HCT116 (cell line): ENCODE measurements around the gene TBXA2R. TPM values are rescaled to one million over a fixed set of nuclear protein-coding genes. Genes with fewer than 3 reads are reported as not detected.

ENCODE experiments used
- ATAC-seq: fragments of 200-7000 bp; cut with Tn5 transposase; 2 replicates; pipeline ENCODE4 v1.9.1; 2020; ENCODE audit warnings: mild to moderate bottlenecking, moderate library complexity
- BruUV-seq: library from RNA; stranded (reverse); fragments of 400-500 nt; replicated peaks from 2 replicates; lab custom pipeline; 2021; lab: Mats Ljungman, UMichigan
- CTCF ChIA-PET: fragments of 300-600 bp; sonication (Branson Sonifier 250); formaldehyde crosslinking; loops from one replicate; lab custom pipeline; 2021; ENCODE audit warnings: antibody characterized with exemption; lab: Charles Lee
- POLR2A ChIA-PET: fragments of 300-600, 350-600 bp; sonication (Branson Sonifier 250); formaldehyde crosslinking; loops from one replicate; lab custom pipeline; 2021; ENCODE audit warnings: antibody characterized with exemption; lab: Charles Lee
- RAD21 ChIA-PET, 2 experiments: fragments of 300-600 bp; sonication (Branson Sonifier 250); formaldehyde crosslinking; loops; one replicate each; lab custom pipeline; 2023; ENCODE audit warnings: low total read pairs in 2 of 2; ENCODE audit not compliant: uncharacterized antibody in 2 of 2, unreplicated experiment in 2 of 2, low non-redundant PET in 1 of 2; lab: Charles Lee
- DNase-seq: peaks from one replicate; pipeline ENCODE4 v3.0.0-alpha.2; 2010; ENCODE audit warnings: low read depth, low spot score
- H2AFZ ChIP-seq: fragments of 200-600 bp; shearing (Covaris generic), sonication (generic); 2 replicates; pipeline ENCODE4 v1.6.1; 2017; ENCODE audit warnings: low read depth, mixed run types, mixed read lengths, antibody characterized with exemption, low read length; ENCODE audit not compliant: poor library complexity, severe bottlenecking
- H3K27ac ChIP-seq: 2 replicates; pipeline ENCODE4 v1.5.1; 2012; ENCODE audit warnings: low read depth, low read length
- H3K27me3 ChIP-seq: fragments of 200-600 bp; sonication (generic); 2 replicates; pipeline ENCODE4 v1.6.1; 2016; ENCODE audit warnings: mixed run types, low read length, mixed read lengths; ENCODE audit not compliant: insufficient read depth
- H3K36me3 ChIP-seq, 2 experiments: fragments of 200-500 bp in 1 of 2; fragments of 200-600 bp in 1 of 2; sonication (Bioruptor generic) in 1 of 2; sonication (generic) in 1 of 2; 2 replicates each; pipeline versions ENCODE4 v1.5.1 to v1.6.1; 2014 to 2016; ENCODE audit warnings: low read length in 2 of 2, inconsistent platforms in 1 of 2, mixed read lengths in 1 of 2, mixed run types in 1 of 2; ENCODE audit not compliant: insufficient read depth in 2 of 2, control insufficient read depth in 1 of 2
- H3K4me1 ChIP-seq, 2 experiments: fragments of 200-600 bp in 1 of 2; sonication (generic) in 1 of 2; 2 replicates each; pipeline versions ENCODE4 v1.5.1 to v1.6.1; 2012 to 2017; ENCODE audit warnings: low read length in 2 of 2, inconsistent platforms in 1 of 2, mild to moderate bottlenecking in 1 of 2, mixed read lengths in 1 of 2, mixed run types in 1 of 2, moderate library complexity in 1 of 2; ENCODE audit not compliant: insufficient read depth in 2 of 2, control insufficient read depth in 1 of 2
- H3K4me2 ChIP-seq: fragments of 200-600 bp; sonication (generic); 2 replicates; pipeline ENCODE4 v1.6.1; 2017; ENCODE audit warnings: mixed run types, low read length, mixed read lengths
- H3K4me3 ChIP-seq, 2 experiments: fragments of 200-600 bp in 1 of 2; sonication (generic) in 1 of 2; replicated peaks in 1 of 2; 2 replicates each; pipeline ENCODE4 v1.5.1; 2011 to 2016; ENCODE audit warnings: low read length in 2 of 2, control low read depth in 1 of 2, low read depth in 1 of 2, mild to moderate bottlenecking in 1 of 2, mixed read lengths in 1 of 2, mixed run types in 1 of 2
- H3K79me2 ChIP-seq: fragments of 200-600 bp; sonication (generic); 2 replicates; pipeline ENCODE4 v1.6.1; 2017; ENCODE audit warnings: mild to moderate bottlenecking, mixed run types, low read length, moderate library complexity, mixed read lengths; ENCODE audit not compliant: insufficient read depth
- H3K9ac ChIP-seq: fragments of 200-600 bp; sonication (generic); 2 replicates; pipeline ENCODE4 v1.6.1; 2016; ENCODE audit warnings: low read length, mixed read lengths
- H3K9me2 ChIP-seq: fragments of 200-600 bp; sonication (generic), shearing (Covaris generic); 2 replicates; pipeline ENCODE4 v1.6.1; 2017; ENCODE audit warnings: mixed run types, mild to moderate bottlenecking, moderate library complexity; ENCODE audit not compliant: insufficient read depth
- H3K9me3 ChIP-seq, 2 experiments: fragments of 200-500 bp in 1 of 2; fragments of 200-600 bp in 1 of 2; sonication (Bioruptor generic) in 1 of 2; sonication (generic) in 1 of 2; 2 replicates each; pipeline ENCODE4 v1.6.1; 2014 to 2017; ENCODE audit warnings: low read length in 2 of 2, mixed read lengths in 2 of 2, inconsistent platforms in 1 of 2, low read depth in 1 of 2, mild to moderate bottlenecking in 1 of 2, mixed run types in 1 of 2, moderate library complexity in 1 of 2; ENCODE audit not compliant: control insufficient read depth in 1 of 2, insufficient read depth in 1 of 2
- H4K20me1 ChIP-seq: fragments of 200-600 bp; sonication (generic), shearing (Covaris generic); 2 replicates; pipeline ENCODE4 v1.6.1; 2017; ENCODE audit warnings: mixed run types, mild to moderate bottlenecking, moderate library complexity; ENCODE audit not compliant: insufficient read depth
- ATF3 ChIP-seq: IDR thresholded peaks from 2 replicates; pipeline ENCODE4 v1.6.1; 2012
- EGR1 ChIP-seq: IDR thresholded peaks from 2 replicates; pipeline ENCODE4 v1.6.1; 2012; ENCODE audit warnings: low read depth
- EZH2 ChIP-seq: fragments of 200-600 bp; sonication (generic); IDR thresholded peaks from 2 replicates; pipeline ENCODE4 v1.6.1; 2017; ENCODE audit warnings: antibody characterized with exemption, mixed run types
- FOSL1 ChIP-seq: IDR thresholded peaks from 2 replicates; pipeline ENCODE4 v1.6.1; 2012; ENCODE audit warnings: low read depth
- SP1 ChIP-seq: IDR thresholded peaks from 2 replicates; pipeline ENCODE4 v1.6.1; 2012; ENCODE audit warnings: low read depth
- SRF ChIP-seq: IDR thresholded peaks from 2 replicates; pipeline ENCODE4 v1.6.1; 2012; ENCODE audit warnings: low read depth
- intact Hi-C: fragments of 100-400 bp; cut with micrococcal nuclease; formaldehyde crosslinking; loops from 2 replicates; pipeline ENCODE4 v1.10.0; 2022
- total RNA-seq: library from RNA; stranded (reverse); gene quantifications from one replicate; pipeline ENCODE4 v1.2.1, GENCODE V29; 2021; ENCODE audit not compliant: unreplicated experiment
- TF ChIP-seq, protein P1 (sequence below), 3 experiments: fragments of 200-600 bp in 1 of 3; sonication (generic) in 1 of 3; IDR thresholded peaks in 2 of 3; conservative IDR thresholded peaks in 1 of 3; 2 replicates each; pipeline ENCODE4 v1.5.1; 2012 to 2017; ENCODE audit warnings: low read depth in 2 of 3, low read length in 2 of 3, antibody characterized with exemption in 1 of 3, borderline replicate concordance in 1 of 3, control low read depth in 1 of 3, mild to moderate bottlenecking in 1 of 3, mixed read lengths in 1 of 3, mixed run types in 1 of 3, moderate library complexity in 1 of 3; ENCODE audit not compliant: insufficient read depth in 1 of 3

The TBXA2R gene
- total RNA-seq, 1 experiment from 2014 or later: 2.3 TPM

DNA sequence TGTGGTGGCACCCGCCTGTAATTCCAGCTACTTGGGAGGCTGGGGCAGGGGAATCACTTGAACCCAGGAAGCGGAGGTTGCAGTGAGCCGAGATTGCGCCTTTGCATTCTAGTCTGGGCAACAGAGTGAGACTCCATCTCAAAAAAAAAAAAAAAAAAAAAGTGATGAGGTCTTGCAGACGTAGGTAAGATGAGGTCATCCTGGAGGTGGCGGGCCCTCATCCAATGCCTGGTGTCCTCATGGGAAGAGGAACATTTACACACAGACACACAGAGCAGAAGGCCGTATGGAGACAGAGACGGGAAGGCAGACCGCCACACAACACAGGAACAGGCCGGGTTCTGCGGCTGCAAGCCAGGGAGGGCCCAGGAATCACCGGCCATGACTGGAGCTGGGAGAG, 15.5 kb upstream of the TBXA2R start (continued):
- TF ChIP-seq, protein P1, sequence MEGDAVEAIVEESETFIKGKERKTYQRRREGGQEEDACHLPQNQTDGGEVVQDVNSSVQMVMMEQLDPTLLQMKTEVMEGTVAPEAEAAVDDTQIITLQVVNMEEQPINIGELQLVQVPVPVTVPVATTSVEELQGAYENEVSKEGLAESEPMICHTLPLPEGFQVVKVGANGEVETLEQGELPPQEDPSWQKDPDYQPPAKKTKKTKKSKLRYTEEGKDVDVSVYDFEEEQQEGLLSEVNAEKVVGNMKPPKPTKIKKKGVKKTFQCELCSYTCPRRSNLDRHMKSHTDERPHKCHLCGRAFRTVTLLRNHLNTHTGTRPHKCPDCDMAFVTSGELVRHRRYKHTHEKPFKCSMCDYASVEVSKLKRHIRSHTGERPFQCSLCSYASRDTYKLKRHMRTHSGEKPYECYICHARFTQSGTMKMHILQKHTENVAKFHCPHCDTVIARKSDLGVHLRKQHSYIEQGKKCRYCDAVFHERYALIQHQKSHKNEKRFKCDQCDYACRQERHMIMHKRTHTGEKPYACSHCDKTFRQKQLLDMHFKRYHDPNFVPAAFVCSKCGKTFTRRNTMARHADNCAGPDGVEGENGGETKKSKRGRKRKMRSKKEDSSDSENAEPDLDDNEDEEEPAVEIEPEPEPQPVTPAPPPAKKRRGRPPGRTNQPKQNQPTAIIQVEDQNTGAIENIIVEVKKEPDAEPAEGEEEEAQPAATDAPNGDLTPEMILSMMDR (IDR thresholded peaks at IDR 0.05 in 2 of 3, conservative IDR thresholded peaks at IDR 0.05 in 1 of 3; ENCODE audit: borderline replicate concordance in 1 of 3, insufficient read depth in 1 of 3, low read depth in 2 of 3, low read length in 2 of 3): no peak

GRCh38 chr19:3621689-3622088, 15.0 kb upstream of the TBXA2R start:
- ChIA-PET POLR2A (no interaction called here), CTCF (no interaction called here), RAD21 (no interaction called here)
- Histone ChIP-seq H3K4me2 (no peak overlapping the region), H3K9me2 (no peaks in the 10 kb centered on the region), H3K9me3 (no peaks in the 10 kb centered on the region), H2AFZ (no peak overlapping the region), H3K9ac (no peak overlapping the region), H3K4me3 (no peak overlapping the region), H3K27me3 (no peaks in the 10 kb centered on the region), H4K20me1 (peaks cover 5% of the 10 kb centered on the region; the same call in 1 of the 2 replicates), H3K79me2 (peaks cover 32% of the 10 kb centered on the region), H3K27ac (no peak overlapping the region), H3K36me3 (peaks cover 0 to 5% of the 10 kb centered on the region in 2 experiments; a peak in 2 of 4 replicates), H3K4me1 (peaks cover 7 to 14% of the 10 kb centered on the region in 2 experiments; a peak in 3 of 4 replicates)
- no TSS peak for BruUV-seq
- TF ChIP-seq SP1 (no peak), FOSL1 (no peak), EGR1 (no peak), SRF (no peak), EZH2 (no peak), ATF3 (no peak)
- intact Hi-C loops: no loop called here
- DNase-seq (no peak), ATAC-seq (no peak)
